ENCODE results near the gene ZFP36. TPM values are rescaled to one million over a fixed set of nuclear protein-coding genes. Genes with fewer than 3 reads are reported as not detected.
"Not testable (repeated sequence)": the region's sequence is repeated elsewhere in the genome, so short reads cannot be mapped to it uniquely, and the experiment has no call there.

The ZFP36 gene
- total and polyA plus RNA-seq, 5 donors from 2014 or later, result 89.8 to 1,400 (median 116) TPM

DNA sequence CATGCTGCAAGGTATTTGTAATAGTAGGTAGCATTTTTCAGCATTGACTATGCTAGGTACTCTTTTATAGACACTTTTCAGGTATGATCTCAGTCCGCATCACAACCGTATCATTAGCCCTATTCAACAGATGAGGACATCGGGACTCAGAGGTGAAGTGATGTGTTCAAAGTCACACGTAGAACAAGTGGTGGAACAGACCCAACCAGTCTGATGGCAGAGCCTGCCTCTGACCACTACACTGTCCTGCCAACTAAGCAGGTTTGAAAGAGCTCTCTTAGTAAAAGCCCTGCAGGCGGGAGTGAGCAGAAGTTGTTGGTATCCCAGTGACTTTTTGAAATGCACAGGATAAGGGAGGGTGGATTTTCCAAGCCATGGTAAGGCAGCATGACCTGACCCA is 35.9 kb upstream of the ZFP36 start:
- Mint-ChIP-seq H3K4me1 (peaks cover 0 to 14% (median 2%) of the 10 kb centered on the region in 4 donors), H3K4me3 (no peak overlapping the region), H3K9me3 (no peaks in the 10 kb centered on the region), H3K27me3 (no peaks in the 10 kb centered on the region), H3K36me3 (peaks cover 36% of the 10 kb centered on the region), H3K27ac (peak overlapping the region in 1 of 3 donors; percentile 30)
- ATAC-seq (ENCODE audit: low read depth in 2 of 2), result no peak
- Histone ChIP-seq H3K4me3 (ENCODE audit: low read depth, low read length) (no peak overlapping the region), H3K27me3 (ENCODE audit: control insufficient read depth, insufficient read depth, low read length) (no peaks in the 10 kb centered on the region), H3K4me1 (ENCODE audit: control insufficient read depth, insufficient read depth, low read length, poor library complexity, severe bottlenecking) (no peaks in the 10 kb centered on the region), H3K36me3 (ENCODE audit: control insufficient read depth, insufficient read depth, low read length) (peaks cover 54% of the 10 kb centered on the region), H3K27ac (ENCODE audit: insufficient read depth, low read length, poor library complexity, severe bottlenecking) (no peak overlapping the region), H3K9me3 (ENCODE audit: control insufficient read depth in 2 of 2, low read length in 2 of 2) (no peaks in the 10 kb centered on the region)
- DNase-seq, result no peak

DNA sequence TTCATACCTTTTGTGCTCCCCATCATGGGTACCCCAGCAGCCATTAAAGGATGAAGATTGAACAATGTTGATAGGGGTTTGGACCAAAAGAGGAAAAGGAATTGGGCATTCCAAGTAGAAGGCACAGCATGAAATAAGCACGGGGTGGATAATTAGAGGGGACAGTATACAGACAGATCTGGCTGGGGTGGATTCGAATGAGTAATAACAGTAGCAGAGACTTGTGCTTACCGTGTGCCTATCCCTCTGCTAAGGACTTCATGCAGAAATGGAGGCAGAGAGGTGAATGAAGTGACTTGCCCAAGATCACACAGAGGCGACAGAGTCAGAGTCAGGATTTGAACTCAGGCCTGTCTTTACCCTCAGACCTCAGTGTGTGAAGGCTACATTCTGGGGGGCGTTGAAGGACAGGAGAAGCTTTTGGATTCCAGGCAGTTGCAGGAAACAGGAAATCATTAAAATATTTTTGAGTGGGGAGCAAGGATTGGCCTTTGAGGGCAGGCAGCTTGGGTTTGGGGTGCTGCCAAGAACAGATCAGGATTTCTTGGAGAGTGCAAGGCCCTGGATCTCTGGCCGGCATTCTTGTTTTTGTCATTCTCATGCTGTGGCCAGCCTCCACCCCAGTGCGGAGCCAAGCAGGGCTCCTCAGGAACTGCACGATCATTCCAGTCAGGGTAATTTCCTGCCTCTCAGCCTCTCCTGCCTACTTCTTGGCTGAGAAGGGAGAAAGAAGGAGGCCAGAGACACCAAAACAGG is 34.4 kb upstream of the ZFP36 start:
- H3K27ac ChIP-seq (ENCODE audit: insufficient read depth, low read length, poor library complexity, severe bottlenecking), result no peak overlapping the region
- no peak overlapping the region for H3K4me3 ChIP-seq (ENCODE audit: low read depth, low read length)
- Mint-ChIP-seq H3K36me3 (peaks cover 48% of the 10 kb centered on the region), H3K9me3 (no peaks in the 10 kb centered on the region), H3K27me3 (no peaks in the 10 kb centered on the region), H3K4me3 (no peak overlapping the region), H3K27ac (peak overlapping the region in 2 of 3 donors; percentile 21 to 47), H3K4me1 (peaks cover 0 to 16% (median under 1%) of the 10 kb centered on the region in 4 donors)
- no peaks in the 10 kb centered on the region for H3K4me1 ChIP-seq (ENCODE audit: control insufficient read depth, insufficient read depth, low read length, poor library complexity, severe bottlenecking)
- ATAC-seq (ENCODE audit: low read depth in 2 of 2) (no peak), DNase-seq (no peak)
- peaks cover 66% of the 10 kb centered on the region for H3K36me3 ChIP-seq (ENCODE audit: control insufficient read depth, insufficient read depth, low read length)
- H3K9me3 ChIP-seq (ENCODE audit: control insufficient read depth in 2 of 2, low read length in 2 of 2), result no peaks in the 10 kb centered on the region
- H3K27me3 ChIP-seq (ENCODE audit: control insufficient read depth, insufficient read depth, low read length), result no peaks in the 10 kb centered on the region

- Histone ChIP-seq H3K27me3 (ENCODE audit: control insufficient read depth, insufficient read depth, low read length) (no peaks in the 10 kb centered on the region), H3K36me3 (ENCODE audit: control insufficient read depth, insufficient read depth, low read length) (peaks cover 73% of the 10 kb centered on the region), H3K4me3 (ENCODE audit: low read depth, low read length) (no peak overlapping the region), H3K27ac (ENCODE audit: insufficient read depth, low read length, poor library complexity, severe bottlenecking) (no peak overlapping the region), H3K9me3 (ENCODE audit: control insufficient read depth in 2 of 2, low read length in 2 of 2) (no peaks in the 10 kb centered on the region), H3K4me1 (ENCODE audit: control insufficient read depth, insufficient read depth, low read length, poor library complexity, severe bottlenecking) (no peaks in the 10 kb centered on the region)
- peaks cover 52% of the 10 kb centered on the region for H3K36me3 Mint-ChIP-seq
- peak overlapping the region in 2 of 3 donors; percentile 69 to 84 for H3K27ac Mint-ChIP-seq
- H3K9me3 Mint-ChIP-seq, result no peaks in the 10 kb centered on the region
- no peak for ATAC-seq (ENCODE audit: low read depth in 2 of 2)
- peaks cover 0 to 16% (median under 1%) of the 10 kb centered on the region in 4 donors for H3K4me1 Mint-ChIP-seq
- H3K4me3 Mint-ChIP-seq, result no peak overlapping the region
- no peak for DNase-seq
- no peaks in the 10 kb centered on the region for H3K27me3 Mint-ChIP-seq
Measured at GRCh38 chr19:39372941-39373340, 33.7 kb upstream of the ZFP36 start.

DNA sequence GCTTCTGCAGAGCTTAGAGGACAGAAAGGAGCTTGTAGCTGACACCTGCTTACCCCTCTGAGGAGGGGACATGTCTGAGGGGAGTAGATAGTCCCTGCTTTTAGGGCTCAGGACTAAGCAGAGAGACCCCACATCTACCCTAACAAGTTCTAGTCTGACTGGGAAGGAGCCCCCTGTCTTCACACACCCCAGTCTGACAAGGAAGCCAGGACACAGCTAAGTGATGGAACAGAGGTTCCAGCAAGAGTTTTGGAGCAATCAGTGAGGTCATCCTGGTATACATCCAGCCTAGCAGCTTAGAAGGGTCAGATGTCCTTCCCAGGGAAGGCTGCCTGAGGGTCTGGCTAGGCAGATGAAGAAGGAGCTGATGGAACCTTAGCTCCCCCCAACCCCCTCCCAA is 30.7 kb upstream of the ZFP36 start:
- no peaks in the 10 kb centered on the region for H3K9me3 Mint-ChIP-seq
- Histone ChIP-seq H3K36me3 (ENCODE audit: control insufficient read depth, insufficient read depth, low read length) (peaks cover 80% of the 10 kb centered on the region), H3K9me3 (ENCODE audit: control insufficient read depth in 2 of 2, low read length in 2 of 2) (no peaks in the 10 kb centered on the region), H3K27me3 (ENCODE audit: control insufficient read depth, insufficient read depth, low read length) (no peaks in the 10 kb centered on the region), H3K27ac (ENCODE audit: insufficient read depth, low read length, poor library complexity, severe bottlenecking) (no peak overlapping the region), H3K4me1 (ENCODE audit: control insufficient read depth, insufficient read depth, low read length, poor library complexity, severe bottlenecking) (no peaks in the 10 kb centered on the region), H3K4me3 (ENCODE audit: low read depth, low read length) (no peak overlapping the region)
- peaks cover 0 to 14% (median under 1%) of the 10 kb centered on the region in 4 donors for H3K4me1 Mint-ChIP-seq
- peaks cover 47% of the 10 kb centered on the region for H3K36me3 Mint-ChIP-seq
- DNase-seq (no peak), ATAC-seq (ENCODE audit: low read depth in 2 of 2) (no peak)
- H3K27ac Mint-ChIP-seq, result peak overlapping the region in 1 of 3 donors; percentile 2
- H3K27me3 Mint-ChIP-seq, result no peaks in the 10 kb centered on the region
- no peak overlapping the region for H3K4me3 Mint-ChIP-seq

- H3K27ac ChIP-seq (ENCODE audit: insufficient read depth, low read length, poor library complexity, severe bottlenecking), result no peak overlapping the region
- Mint-ChIP-seq H3K27ac (peak overlapping the region in 2 of 3 donors; percentile 28 to 69), H3K4me3 (no peak overlapping the region), H3K36me3 (peaks cover 54% of the 10 kb centered on the region), H3K4me1 (peaks cover 0 to 8% (median 4%) of the 10 kb centered on the region in 4 donors), H3K27me3 (no peaks in the 10 kb centered on the region), H3K9me3 (no peaks in the 10 kb centered on the region)
- no peak overlapping the region for H3K4me3 ChIP-seq (ENCODE audit: low read depth, low read length)
- DNase-seq (no peak), ATAC-seq (ENCODE audit: low read depth in 2 of 2) (no peak)
- peaks cover 82% of the 10 kb centered on the region for H3K36me3 ChIP-seq (ENCODE audit: control insufficient read depth, insufficient read depth, low read length)
- H3K27me3 ChIP-seq (ENCODE audit: control insufficient read depth, insufficient read depth, low read length), result no peaks in the 10 kb centered on the region
- no peaks in the 10 kb centered on the region for H3K4me1 ChIP-seq (ENCODE audit: control insufficient read depth, insufficient read depth, low read length, poor library complexity, severe bottlenecking)
- no peaks in the 10 kb centered on the region for H3K9me3 ChIP-seq (ENCODE audit: control insufficient read depth in 2 of 2, low read length in 2 of 2)
Measured at GRCh38 chr19:39377373-39378362, 29.0 kb upstream of the ZFP36 start.

GRCh38 chr19:39379366-39379765 is 27.3 kb upstream of the ZFP36 start:
- H3K36me3 ChIP-seq (ENCODE audit: control insufficient read depth, insufficient read depth, low read length), result peaks cover 78% of the 10 kb centered on the region
- not testable (repeated sequence) for DNase-seq; H3K4me1 ChIP-seq (ENCODE audit: control insufficient read depth, insufficient read depth, low read length, poor library complexity, severe bottlenecking); H3K27ac ChIP-seq (ENCODE audit: insufficient read depth, low read length, poor library complexity, severe bottlenecking); H3K9me3 ChIP-seq (ENCODE audit: control insufficient read depth in 2 of 2, low read length in 2 of 2); H3K27me3 ChIP-seq (ENCODE audit: control insufficient read depth, insufficient read depth, low read length); H3K9me3 Mint-ChIP-seq; H3K27me3 Mint-ChIP-seq; ATAC-seq (ENCODE audit: low read depth in 2 of 2); H3K4me3 ChIP-seq (ENCODE audit: low read depth, low read length); H3K4me3 Mint-ChIP-seq; H3K4me1 Mint-ChIP-seq
- Mint-ChIP-seq H3K36me3 (peaks cover 49% of the 10 kb centered on the region), H3K27ac (peak overlapping the region in 1 of 3 donors; percentile 17)

GRCh38 chr19:39379865-39380396 is 26.7 kb upstream of the ZFP36 start:
- no peak for DNase-seq
- H3K9me3 Mint-ChIP-seq, result no peaks in the 10 kb centered on the region
- peaks cover 47% of the 10 kb centered on the region for H3K36me3 Mint-ChIP-seq
- no peaks in the 10 kb centered on the region for H3K27me3 ChIP-seq (ENCODE audit: control insufficient read depth, insufficient read depth, low read length)
- peaks cover 78% of the 10 kb centered on the region for H3K36me3 ChIP-seq (ENCODE audit: control insufficient read depth, insufficient read depth, low read length)
- ATAC-seq (ENCODE audit: low read depth in 2 of 2), result no peak
- no peaks in the 10 kb centered on the region for H3K27me3 Mint-ChIP-seq
- H3K27ac ChIP-seq (ENCODE audit: insufficient read depth, low read length, poor library complexity, severe bottlenecking), result no peak overlapping the region
- no peaks in the 10 kb centered on the region for H3K9me3 ChIP-seq (ENCODE audit: control insufficient read depth in 2 of 2, low read length in 2 of 2)
- H3K27ac Mint-ChIP-seq, result no peak overlapping the region
- no peak overlapping the region for H3K4me3 ChIP-seq (ENCODE audit: low read depth, low read length)
- H3K4me1 Mint-ChIP-seq, result peaks cover 0 to 6% (median 2%) of the 10 kb centered on the region in 4 donors
- no peaks in the 10 kb centered on the region for H3K4me1 ChIP-seq (ENCODE audit: control insufficient read depth, insufficient read depth, low read length, poor library complexity, severe bottlenecking)
- H3K4me3 Mint-ChIP-seq, result no peak overlapping the region
